ENCODE measurements around the gene SLC19A1.

DNA sequence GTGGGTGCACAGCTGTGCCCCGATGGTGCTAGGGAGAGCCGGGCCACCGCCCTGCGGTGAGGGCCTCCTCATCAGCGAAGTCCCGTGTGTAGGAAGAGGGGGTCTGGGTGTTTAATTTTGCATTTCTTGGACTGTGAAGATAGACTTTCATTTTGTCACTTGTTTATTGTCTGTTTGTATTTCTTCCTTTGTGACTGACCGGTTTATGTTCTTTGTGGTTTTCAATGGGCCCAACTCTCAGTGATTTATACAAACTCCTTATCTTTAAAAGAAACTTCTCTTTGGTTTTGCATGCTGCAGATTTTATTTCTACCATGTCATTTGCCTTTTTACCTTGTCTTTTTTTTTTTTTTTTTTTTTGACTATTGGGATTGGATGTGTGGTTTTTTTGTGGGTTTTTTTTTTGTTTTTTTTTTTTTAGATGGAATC lies 72.1 kb downstream of the SLC19A1 start:
- TF ChIP-seq POLR2AphosphoS5 (IDR thresholded peaks at IDR 0.05): no peak
- TF ChIP-seq, protein P1, sequence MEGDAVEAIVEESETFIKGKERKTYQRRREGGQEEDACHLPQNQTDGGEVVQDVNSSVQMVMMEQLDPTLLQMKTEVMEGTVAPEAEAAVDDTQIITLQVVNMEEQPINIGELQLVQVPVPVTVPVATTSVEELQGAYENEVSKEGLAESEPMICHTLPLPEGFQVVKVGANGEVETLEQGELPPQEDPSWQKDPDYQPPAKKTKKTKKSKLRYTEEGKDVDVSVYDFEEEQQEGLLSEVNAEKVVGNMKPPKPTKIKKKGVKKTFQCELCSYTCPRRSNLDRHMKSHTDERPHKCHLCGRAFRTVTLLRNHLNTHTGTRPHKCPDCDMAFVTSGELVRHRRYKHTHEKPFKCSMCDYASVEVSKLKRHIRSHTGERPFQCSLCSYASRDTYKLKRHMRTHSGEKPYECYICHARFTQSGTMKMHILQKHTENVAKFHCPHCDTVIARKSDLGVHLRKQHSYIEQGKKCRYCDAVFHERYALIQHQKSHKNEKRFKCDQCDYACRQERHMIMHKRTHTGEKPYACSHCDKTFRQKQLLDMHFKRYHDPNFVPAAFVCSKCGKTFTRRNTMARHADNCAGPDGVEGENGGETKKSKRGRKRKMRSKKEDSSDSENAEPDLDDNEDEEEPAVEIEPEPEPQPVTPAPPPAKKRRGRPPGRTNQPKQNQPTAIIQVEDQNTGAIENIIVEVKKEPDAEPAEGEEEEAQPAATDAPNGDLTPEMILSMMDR (IDR thresholded peaks at IDR 0.05): no peak
